Pons (tissue), 1 donor: ENCODE measurements around the gene EPB41L5.
"Not testable (repeated sequence)": the region's sequence is repeated elsewhere in the genome, so short reads cannot be mapped to it uniquely, and the experiment has no call there.

Experiments used
- DNase-seq: peaks from one replicate; pipeline ENCODE4 v3.0.0-alpha.2; 2016; ENCODE audit warnings: low spot score

EPB41L5 gene

DNA sequence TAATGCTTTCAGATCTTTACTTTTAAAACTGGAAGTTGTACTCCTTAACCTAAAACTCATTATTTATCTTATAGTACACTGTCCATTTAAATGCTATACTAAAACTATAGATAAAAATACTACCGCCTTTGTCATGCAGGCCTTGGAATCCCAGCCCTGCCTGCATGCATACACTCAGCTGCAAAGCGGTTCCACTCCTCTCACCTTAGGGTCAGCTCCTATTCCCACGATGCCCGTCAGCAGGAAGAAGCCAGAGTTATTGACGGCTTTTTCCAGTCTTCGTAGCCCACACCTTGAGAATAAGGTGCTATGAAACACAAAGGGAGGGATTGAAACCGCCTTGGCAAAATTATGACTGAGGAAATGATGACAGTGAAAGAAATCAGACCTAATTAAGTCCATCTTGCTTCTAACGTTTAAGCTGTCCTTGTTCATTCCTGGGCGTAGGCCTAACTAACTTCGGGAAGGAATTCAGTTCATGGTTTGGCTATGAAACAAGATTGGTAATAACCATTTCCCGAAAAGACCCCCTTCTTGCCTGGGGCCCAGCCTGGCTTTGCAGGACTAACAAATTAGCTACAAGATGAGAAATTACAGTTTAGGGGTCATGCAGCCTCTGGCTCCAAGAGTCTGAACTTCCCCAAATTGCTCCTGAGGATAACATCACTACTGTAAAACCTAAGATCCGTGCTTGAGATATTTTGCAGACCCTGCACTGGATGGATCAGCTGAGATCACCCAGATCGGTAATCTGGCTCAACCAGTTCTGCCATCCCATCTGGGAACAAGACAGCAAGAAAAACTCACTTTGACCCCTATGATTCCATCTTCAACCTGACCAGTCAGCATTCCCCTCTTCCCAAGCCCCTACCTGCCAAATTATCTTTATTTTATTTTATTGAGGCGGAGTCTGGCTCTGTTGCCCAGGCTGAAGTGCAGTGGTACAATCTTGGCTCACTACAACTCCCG lies 17.1 kb downstream of the EPB41L5 start:
- DNase-seq = no peak

DNA sequence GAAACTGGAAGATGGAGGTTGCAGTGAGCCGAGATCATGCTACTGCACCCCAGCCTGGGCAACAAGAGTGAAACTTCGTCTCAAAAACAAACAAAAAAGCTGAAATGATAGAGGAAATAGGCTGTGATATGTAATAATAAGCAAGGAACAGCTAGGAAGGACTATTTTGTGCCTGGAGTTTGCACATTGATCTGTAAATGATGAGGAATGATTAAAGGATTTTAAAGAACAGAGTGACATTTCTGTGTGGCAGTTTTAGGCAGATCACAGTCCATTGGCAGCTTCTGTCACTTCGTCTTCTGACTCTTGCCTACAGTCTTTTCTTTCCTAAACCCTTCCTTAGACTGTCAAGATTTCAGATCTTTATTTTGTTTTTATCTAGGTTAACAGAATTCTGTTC lies 19.4 kb downstream of the EPB41L5 start:
- DNase-seq = no peak

DNA sequence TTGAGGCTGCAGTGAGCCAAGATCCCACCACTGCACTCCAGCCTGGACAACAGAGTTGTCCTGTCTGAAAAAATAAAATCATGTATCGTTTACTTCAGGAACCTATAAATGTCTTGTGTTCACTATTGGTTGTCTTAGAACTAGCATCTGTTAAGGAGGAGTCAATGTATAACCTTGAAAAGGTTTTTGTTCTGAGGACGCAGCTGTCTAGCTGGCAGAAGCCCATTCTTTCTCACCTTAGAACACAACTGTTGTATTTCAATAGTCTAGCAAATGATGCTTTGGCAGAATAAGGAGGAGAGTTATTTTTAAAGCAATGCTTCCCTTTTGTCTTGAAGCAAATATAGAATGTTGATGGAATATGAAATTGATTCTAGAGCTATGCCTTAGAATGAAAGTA lies 21.1 kb downstream of the EPB41L5 start:
- no peak for DNase-seq

DNA sequence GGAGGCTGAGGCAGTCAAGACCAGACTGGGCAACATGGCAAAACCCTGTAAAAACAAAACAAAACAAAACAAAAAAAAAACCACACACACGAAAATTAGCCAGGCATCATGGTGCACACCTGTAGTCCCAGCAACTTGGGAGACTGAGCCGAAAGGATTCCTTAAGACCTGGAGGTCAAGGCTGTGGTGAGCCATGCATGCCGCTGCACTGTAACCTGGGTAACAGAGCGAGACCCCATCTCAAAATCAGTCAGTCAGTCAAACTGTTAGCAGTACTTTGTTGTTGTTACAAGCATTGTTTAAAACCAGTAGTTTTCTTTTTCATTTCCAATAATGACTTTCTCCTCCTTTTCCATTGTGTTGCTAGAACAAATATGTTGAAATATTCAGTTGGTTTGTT lies 21.7 kb downstream of the EPB41L5 start:
- DNase-seq = no peak

DNA sequence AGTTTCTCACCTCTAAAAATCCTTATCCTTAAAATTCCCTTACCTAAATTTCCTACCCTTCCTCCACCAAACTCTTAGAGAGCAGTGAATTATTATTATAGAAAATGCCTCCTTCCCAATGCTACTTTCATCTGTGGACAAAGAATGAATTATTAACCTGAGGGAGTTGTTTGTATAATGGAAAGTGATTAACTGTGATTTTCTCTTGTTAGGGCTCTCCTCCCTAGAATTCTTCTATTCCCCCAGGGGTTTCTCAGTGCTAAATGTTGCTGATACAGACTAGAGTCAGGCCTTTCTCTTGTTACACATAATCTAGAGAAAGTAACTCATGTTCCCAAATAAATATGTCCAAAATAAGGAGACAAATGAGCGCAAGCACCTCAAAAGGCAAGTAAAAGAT lies 23.3 kb downstream of the EPB41L5 start:
- DNase-seq = no peak

DNA sequence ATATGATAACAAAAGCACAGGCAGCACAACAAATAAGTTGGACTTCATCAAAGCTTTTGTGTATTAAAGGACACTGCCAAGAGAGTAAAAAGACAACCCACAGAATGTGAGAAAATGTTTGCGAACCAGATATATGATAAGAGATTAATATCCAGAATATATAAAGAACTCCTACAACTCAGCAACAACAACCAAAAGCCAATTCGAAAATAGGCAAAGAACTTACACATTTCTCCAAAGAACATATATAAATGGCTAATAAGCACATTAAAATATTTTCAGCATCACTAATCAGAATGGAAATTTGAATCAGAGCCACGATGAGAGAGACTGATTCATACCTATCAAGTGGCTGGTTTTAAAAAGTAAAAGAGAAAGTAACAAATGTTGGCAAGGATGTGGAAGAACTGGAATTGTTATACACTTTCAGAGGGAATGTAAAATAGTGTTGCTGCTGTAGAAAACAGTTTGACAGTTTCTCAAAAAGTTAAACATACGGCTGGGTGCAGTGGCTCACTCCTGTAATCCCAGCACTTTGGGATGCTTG lies 25.2 kb downstream of the EPB41L5 start:
- DNase-seq = no peak

DNA sequence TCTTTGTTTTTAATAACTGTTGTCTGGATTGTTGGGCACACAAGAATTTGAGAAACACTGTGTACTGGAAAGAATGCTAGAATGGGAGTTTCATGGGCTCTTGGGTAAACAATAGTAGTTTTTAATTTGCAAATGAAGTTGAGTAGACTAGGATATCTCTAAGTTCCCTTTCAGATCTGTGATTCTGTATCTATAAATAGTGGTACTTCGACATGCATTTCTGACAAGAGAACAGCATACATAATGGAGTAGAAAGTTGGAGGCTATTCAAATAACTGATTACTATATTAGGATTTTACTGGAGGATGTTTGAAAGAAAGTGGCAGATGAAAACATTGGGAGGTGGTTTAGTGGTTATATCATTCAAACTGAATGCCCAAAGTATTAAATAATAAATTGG lies 29.5 kb downstream of the EPB41L5 start:
- DNase-seq = no peak

DNA sequence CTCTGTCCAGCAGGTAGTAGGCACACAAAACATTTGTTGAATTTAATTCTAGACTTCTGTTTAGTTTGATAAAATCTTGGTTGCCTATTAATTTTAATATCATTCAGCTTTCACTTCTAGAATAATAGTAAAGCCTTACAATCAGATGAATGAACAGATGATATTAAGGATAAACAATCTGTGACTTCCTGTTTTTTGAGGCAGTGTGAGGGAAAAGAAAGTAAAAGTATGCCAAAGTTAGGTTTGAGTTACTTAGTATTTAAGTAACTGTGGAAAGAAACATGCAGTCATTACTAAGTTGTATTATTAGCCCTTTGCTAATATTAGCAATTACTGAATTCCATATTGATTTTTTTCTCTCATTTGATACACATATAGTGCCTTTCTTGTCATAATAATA lies 31.5 kb downstream of the EPB41L5 start:
- DNase-seq = no peak

DNA sequence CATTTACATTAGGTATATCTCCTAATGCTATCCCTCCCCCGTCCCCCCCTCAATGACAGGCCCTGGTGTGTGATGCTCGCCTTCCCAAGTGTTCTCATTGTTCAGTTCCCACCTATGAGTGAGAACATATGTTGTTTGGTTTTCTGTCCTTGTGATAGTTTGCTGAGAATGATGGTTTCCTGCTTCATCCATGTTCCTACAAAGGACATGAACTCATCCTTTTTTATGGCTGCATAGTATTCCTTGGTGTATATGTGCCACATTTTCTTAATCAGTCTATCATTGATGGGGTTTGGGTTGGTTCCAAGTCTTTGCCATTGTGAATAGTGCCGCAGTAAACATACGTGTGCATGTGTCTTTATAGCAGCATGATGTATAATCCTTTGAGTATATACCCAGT lies 32.9 kb downstream of the EPB41L5 start:
- not testable (repeated sequence) for DNase-seq

DNA sequence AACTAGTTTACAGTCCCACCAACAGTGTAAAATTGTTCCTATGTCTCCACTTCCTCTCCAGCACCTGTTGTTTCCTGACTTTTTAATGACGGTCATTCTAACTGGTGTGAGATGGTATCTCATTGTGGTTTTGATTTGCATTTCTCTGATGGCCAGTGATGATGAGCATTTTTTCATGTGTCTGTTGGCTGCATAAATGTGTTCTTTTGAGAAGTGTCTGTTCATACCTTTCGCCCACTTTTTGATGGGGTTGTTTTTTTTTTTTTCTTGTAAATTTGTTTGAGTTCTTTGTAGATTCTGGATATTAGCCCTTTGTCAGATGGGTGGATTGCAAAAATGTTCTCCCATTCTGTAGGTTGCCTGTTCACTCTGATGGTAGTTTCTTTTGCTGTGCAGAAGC lies 33.4 kb downstream of the EPB41L5 start:
- DNase-seq = not testable (repeated sequence)

DNA sequence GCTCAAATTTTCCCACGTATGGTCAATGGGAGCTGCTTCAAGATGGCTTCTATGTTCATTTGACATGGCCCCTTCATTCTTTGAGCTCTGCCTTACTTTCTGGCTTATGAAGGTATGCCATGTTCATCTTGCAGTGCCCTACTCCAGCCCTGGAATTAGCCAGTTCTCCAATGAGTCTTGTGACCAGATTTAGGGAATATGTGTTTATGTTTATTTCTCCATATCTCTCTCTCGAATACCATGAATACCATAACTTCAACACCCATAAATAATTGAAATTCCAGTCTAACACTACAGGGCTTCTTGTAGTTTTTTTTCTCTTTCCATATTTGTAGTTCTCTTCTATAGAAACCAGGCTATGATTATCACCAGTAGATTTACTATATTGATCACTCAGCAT lies 39.7 kb downstream of the EPB41L5 start:
- DNase-seq = no peak

DNA sequence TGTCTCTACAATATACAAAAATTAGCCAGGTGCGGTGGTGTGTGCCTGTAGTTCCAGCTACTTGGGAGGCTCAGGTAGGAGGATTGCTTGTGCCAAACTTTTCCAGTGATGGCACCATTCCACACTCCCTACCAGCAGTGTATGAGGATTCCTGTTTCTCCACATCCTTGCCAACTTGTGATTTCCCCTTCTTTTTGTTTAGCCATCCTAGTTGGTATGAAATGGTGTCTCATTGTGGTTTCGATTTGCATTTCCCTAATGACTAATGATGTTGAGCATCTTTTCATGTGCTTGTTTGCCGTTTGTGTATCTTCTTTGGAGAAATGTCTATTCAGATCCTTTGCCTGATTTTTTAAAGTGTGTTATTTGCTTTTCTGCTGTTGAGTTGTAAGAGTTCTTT lies 41.0 kb downstream of the EPB41L5 start:
- DNase-seq = no peak

DNA sequence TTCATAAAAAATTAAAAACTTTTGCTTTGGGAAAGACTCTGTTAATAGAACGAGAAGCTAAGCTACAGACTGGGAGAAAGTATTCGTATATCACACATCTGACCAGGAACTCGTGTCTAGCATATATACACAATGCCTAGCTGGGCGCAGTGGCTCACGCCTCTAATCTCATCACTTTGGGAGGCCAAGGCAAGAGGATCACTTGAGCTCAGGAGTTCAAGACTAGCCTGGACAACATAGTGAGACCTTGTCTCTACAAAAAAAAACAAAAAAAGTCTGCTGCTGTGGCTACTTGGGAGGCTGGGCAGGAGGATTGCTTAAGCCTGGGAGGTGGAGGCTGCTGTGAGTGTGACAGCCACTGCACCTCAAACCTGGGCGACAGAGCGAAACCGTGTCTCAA lies 46.6 kb downstream of the EPB41L5 start:
- DNase-seq = no peak

DNA sequence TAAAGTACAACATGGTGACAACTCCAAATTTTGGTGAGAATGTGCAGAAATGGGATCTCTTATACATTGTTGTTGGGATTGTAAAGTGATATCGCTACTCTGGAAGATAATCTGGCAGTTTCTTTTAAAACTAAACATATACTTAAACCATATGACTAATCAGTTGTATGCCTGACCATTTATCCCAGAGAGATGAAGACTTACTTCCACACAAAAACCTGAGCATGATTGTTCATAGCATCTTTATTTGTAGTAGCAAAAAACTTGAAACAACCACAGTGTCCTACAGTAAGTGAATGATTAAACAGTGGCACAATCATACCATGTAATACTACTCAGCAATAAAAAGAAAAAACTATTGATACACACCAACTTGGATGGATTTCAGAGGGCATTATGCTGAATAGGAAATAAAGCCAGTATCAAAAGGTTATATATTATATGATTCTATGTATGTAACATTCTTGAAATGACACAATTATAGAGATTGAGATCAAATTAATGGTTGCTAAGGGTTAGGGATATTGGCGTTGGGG lies 47.3 kb downstream of the EPB41L5 start:
- DNase-seq = no peak

DNA sequence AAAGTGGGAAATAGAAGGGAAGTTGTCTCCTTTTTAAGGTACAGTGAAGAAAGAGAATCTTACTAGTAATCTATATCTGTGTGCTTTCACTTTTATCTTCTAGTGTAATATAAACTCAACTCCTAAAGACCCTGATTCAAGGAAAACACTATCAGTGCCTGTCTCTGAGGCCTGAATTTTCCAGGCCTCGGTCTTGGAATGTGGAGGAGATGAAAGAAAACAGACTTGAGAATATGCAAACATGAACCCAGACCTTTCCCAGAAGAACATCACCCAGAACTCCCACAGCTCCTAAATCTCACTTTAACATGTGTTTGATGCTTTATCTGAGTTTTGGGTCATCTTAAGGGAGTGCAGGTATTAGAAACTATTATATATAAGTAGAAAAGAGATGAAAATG lies 51.8 kb downstream of the EPB41L5 start:
- DNase-seq = no peak

DNA sequence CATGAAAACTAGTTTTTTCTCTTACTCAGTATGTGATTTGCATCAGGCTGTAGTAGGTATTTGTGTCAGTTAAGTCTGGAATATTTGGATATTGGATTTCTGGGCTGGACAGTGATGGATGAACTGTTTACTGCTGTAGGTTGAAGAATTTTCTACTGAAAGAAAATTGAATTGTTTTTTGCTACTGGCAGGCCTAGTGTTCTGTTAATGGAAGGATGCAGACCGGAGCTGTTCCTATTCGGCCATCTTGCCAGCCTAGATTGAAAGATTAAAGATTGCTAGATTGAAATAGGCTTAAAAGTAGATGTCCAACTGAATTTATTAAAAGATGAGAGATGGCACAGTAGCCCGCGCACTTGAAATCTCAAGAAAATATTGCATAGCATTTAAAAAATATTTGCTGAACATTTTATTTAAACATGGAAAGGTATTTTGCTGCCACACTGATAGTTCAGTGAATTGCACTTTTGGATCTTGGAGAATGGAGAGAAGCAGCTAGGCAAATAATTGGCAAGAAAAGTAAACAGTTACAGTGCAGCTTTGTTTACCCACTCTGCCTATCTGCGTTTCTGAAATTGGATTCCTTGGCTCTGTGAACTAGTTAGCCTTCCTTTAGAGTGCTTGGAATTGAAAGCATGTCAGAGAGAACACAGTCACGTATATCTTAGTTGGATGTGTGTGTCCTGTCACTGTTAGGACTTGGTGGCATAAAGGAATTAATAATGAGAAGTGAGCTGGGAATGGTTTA lies 54.1 kb downstream of the EPB41L5 start:
- peak; percentile 33 for DNase-seq

DNA sequence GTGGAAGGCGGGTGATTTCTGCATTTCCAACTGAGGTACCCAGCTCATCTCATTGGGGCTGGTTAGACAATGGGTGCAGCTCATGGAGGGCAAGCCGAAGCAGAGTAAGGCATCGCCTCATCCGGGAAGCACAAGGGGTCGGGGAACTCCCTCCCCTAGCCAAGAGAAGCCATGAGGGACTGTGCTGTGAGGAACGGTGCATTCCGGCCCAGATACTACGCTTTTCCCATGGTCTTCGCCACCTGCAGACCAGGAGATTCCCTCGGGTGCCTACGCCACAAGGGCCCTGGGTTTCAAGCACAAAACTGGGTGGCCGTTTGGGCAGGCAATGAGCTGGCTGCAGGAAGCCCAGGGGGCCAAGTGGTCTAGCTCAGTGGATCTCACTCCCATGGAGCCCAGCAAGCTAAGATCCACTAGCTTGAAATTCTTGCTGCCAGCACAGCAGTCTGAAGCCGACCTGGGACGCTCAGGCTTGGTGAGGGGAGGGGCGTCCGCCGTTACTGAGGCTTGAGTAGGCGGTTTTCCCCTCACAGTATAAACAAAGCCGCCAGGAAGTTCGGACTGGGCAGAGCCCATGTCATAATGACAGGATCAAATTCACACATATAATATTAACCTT lies 55.3 kb downstream of the EPB41L5 start:
- DNase-seq = not testable (repeated sequence)

DNA sequence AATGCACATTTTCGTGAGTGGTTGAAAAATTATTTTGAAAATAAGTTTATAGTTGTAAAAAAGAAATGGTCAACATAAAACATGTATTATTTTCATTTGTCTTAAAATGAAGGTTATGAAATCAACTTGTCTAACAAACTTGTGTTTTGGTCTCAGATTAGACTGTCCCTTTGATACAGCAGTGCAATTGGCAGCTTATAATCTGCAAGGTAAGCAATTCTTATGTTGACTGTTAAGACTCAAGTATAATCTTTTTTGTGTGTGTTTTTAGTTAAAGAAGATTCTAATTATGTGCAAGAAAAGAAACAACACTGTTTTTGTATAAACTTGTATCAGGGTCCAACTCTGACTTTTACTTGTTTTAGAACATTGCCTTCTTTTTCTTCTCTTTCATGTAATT lies 62.7 kb downstream of the EPB41L5 start:
- no peak for DNase-seq

DNA sequence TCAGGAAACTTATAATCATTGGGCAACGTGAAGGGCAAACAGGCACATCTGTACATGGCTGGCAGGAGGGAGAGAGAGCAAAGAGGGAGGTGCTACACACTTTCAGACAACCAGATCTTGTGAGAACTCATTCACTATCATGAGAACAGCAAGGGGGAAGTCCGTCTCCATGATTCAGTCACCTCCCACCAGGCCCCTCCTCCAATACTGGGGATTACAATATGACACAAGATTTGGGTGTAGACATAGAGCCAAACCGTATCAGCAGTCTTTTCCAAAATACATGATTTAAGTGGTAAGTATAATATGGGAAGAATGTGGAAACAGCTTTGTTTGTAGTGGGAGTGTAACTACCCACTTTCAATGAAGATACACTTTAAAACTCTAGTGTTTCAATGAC lies 65.0 kb downstream of the EPB41L5 start:
- DNase-seq = no peak

DNA sequence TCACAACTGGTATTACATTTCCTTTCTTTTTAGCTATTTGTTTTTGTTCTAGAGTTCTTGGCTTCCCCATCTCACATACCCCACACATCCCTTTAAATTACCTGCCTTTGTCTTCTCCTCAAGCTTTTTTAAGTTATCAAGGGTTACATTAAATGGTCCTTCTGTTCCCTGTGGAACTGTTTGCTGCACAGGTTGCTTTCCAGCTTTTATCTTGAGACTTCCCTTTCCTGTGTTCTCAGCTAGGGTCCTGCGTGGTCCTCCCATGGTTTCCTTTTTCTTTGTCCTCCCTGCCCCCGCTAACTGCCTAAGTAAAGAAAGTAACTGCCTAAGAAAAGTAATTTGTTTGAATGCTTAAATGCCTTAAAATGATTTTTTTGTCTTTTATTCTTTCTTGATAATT lies 66.8 kb downstream of the EPB41L5 start:
- DNase-seq = no peak

DNA sequence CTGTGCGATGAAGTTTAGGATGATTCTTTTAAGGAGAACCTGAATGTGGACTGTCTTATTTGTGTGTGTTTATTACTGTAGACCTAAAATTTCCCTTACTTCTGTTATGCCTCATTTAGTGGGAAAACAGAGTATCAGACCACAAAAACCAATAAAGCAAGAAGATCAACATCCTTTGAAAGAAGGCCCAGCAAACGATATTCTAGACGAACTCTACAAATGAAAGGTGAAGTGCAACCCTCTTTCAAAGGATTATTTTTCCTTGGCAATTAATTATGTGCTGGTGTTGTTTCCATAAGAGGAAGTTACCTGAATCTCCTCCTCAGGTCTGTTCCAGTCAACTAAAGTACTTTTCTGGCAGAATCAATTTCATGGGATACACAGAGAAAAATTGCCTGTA lies 78.6 kb downstream of the EPB41L5 start:
- no peak for DNase-seq

DNA sequence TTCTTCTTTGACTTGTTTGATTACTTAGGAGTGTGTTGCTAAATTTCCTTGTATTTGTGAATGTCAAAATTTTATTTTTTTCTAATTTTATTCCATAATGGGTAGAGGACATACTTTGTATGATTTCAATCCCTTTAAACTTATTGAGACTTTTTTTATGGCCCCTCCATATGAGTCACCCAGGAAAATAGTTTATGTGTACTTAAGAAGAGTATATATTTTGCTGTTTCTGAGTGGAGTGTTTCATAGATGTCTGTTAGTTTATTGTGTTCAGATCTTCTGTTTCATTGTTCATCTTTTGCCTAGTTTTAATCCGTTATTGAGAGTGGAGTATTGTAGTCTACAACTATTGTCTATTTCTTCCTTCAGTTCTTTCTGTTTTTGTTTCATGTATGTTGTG lies 81.9 kb downstream of the EPB41L5 start:
- DNase-seq = no peak
